GM20000 (cell line): ENCODE results near the gene BRPF1.

Experiments used
- DNase-seq: peaks from one replicate; pipeline ENCODE4 v3.0.0; 2012; ENCODE audit warnings: low spot score
- CTCF ChIP-seq: IDR thresholded peaks from 2 replicates; pipeline ENCODE4 v1.5.1; 2012; ENCODE audit warnings: mild to moderate bottlenecking, control low read depth; ENCODE audit errors: extremely low read depth, missing control alignments

Gene BRPF1

GRCh38 chr3:9715136-9715535 lies 16.4 kb upstream of the BRPF1 start:
- no peak for DNase-seq

DNA sequence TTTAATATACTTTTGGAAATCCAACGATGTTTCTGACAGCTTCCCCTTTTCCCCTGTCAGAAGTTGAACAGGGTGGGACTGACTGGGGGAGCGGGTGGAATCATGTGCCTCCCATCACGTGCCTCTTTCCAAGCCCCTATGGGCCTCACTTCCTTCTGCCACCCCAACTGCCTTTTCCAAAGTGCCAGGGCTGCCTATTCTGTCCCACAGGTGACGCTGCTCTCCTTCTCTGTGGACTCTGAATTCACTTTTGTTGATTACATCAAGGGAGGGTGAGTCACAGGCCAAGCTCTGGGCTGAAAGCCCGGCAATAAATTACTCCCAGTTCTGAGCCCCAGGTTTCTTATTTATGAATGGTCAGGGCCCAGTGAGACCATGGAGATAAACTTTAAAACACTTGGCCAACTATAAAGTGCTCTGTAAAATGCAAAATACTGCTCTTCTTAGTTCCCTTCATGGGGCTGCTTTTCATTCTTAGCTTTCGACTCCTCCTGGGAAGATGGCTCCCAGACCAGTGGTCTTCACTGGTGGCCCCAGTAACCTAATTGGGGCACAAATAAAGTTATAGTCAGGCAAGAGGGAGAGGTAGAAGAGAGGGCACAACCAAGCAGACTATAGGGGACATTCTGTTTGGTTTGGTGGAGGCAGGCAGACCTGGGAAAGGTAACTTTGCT lies 15.6 kb upstream of the BRPF1 start:
- DNase-seq, result no peak

More at GRCh38 chr3:9715136-9715535, 16.4 kb upstream of the BRPF1 start:
- no peak for TF ChIP-seq CTCF

GRCh38 chr3:9716801-9717555 lies 14.6 kb upstream of the BRPF1 start:
- DNase-seq, result no peak

More for the DNA sequence above, 15.6 kb upstream of the BRPF1 start:
- no peak for TF ChIP-seq CTCF

DNA sequence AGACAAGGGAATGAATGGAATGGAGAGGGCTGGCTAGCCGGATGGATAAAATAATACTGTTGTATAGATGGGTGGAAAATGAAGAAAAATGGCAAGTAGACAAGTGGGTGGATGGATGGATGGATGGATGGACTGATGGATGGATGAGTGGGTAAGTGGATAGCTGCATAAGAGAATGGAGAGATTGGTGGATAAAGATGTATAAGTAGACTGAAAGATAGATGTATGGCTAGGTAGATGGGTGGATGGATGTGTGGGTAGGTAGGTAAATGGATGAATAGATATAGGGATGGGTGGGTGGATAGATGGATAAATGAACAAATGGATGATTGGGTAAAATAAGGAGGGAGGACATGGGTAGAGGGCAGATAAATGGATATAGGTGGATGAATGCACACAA lies 14.0 kb upstream of the BRPF1 start:
- no peak for DNase-seq
- TF ChIP-seq CTCF, result no peak

More at GRCh38 chr3:9716801-9717555, 14.6 kb upstream of the BRPF1 start:
- TF ChIP-seq CTCF, result no peak

DNA sequence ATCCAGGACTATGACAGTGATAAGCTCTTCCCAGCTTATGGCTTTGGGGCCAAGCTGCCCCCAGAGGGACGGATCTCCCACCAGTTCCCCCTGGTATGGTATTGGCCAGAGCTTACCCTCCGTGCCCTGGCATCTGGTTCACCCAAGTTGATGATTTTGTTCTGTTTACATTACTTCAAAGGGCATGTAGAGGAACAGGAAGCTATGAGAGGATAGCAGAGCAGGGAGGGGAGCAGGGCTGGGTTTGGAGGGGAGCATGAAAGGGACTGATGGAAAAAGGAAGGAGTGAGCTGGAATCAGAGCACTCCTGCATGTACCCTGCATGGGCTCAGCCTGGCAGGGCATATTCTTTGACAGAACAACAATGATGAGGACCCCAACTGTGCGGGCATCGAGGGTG lies 13.4 kb upstream of the BRPF1 start:
- no peak for DNase-seq
- TF ChIP-seq CTCF, result no peak

- no peak for TF ChIP-seq CTCF
- DNase-seq, result no peak
Measured at GRCh38 chr3:9721015-9721699, 10.4 kb upstream of the BRPF1 start.

- no peak for TF ChIP-seq CTCF
- DNase-seq, result no peak
Measured at GRCh38 chr3:9721700-9722060, 9.9 kb upstream of the BRPF1 start.
